Endothelial cell of umbilical vein (primary cell): ENCODE measurements around the gene PLBD2. TPM values are rescaled to one million over a fixed set of nuclear protein-coding genes. Genes with fewer than 3 reads are reported as not detected.

Source experiments
- BruUV-seq: library from RNA; stranded (reverse); fragments of 400-500 nt; replicated peaks from 2 replicates; lab custom pipeline; 2021; lab: Mats Ljungman, UMichigan
- CTCF ChIA-PET: fragments of 300-600, 350-600 bp; sonication (Branson Sonifier 250); formaldehyde crosslinking; loops from one replicate; lab custom pipeline; 2021; ENCODE audit warnings: antibody characterized with exemption, inconsistent platforms; lab: Charles Lee
- POLR2A ChIA-PET: fragments of 300-600, 350-600 bp; sonication (Branson Sonifier 250); formaldehyde crosslinking; loops from one replicate; lab custom pipeline; 2021; ENCODE audit warnings: antibody characterized with exemption, inconsistent platforms; lab: Charles Lee
- DNase-seq: peaks from one replicate; pipeline ENCODE4 v3.0.0-alpha.2; 2011; ENCODE audit warnings: low read depth, low spot score
- FAIRE-seq: peaks from 2 replicates; lab custom pipeline; 2011; peaks lifted over from hg19 to GRCh38; lab: Jason Lieb, UNC
- H2AFZ ChIP-seq: 2 replicates; pipeline ENCODE4 v1.6.0; 2012; ENCODE audit warnings: low read depth, low read length, control low read depth, inconsistent platforms
- H3K27ac ChIP-seq: 2 replicates; pipeline ENCODE4 v1.5.1; 2011; ENCODE audit warnings: low read depth, mild to moderate bottlenecking, control low read depth, low read length, moderate library complexity; ENCODE audit not compliant: insufficient read depth
- H3K27me3 ChIP-seq, 2 experiments: 2 replicates each; pipeline versions ENCODE4 v1.6.0 to v1.6.1; 2011; ENCODE audit warnings: low read length in 2 of 2, mixed read lengths in 1 of 2; ENCODE audit not compliant: control insufficient read depth in 2 of 2, insufficient read depth in 2 of 2
- H3K36me3 ChIP-seq, 2 experiments: 2 replicates in 1 of 2; 3 replicates in 1 of 2; pipeline ENCODE4 v1.5.1; 2011; ENCODE audit warnings: low read length in 2 of 2, mild to moderate bottlenecking in 1 of 2, moderate library complexity in 1 of 2; ENCODE audit not compliant: control insufficient read depth in 2 of 2, insufficient read depth in 2 of 2; ENCODE audit errors: extremely low read depth in 1 of 2
- H3K4me1 ChIP-seq: 3 replicates; pipeline ENCODE4 v1.5.1; 2011; ENCODE audit warnings: mild to moderate bottlenecking, low read length; ENCODE audit not compliant: control insufficient read depth, insufficient read depth; ENCODE audit errors: extremely low read depth
- H3K4me2 ChIP-seq: 2 replicates; pipeline ENCODE4 v1.6.1; 2011; ENCODE audit warnings: low read length, control low read depth, mixed read lengths; ENCODE audit not compliant: insufficient read depth
- H3K4me3 ChIP-seq, 3 experiments: fragments of 200-600 bp in 1 of 3; sonication (generic), shearing (Covaris generic) in 1 of 3; replicated peaks in 1 of 3; 2 replicates each; pipeline ENCODE4 v1.5.1; 2011 to 2016; ENCODE audit warnings: control low read depth in 3 of 3, low read length in 3 of 3, mild to moderate bottlenecking in 2 of 3, inconsistent platforms in 1 of 3, low read depth in 1 of 3, moderate library complexity in 1 of 3; ENCODE audit not compliant: insufficient read depth in 1 of 3
- H3K79me2 ChIP-seq: 2 replicates; pipeline ENCODE4 v1.6.0; 2012; ENCODE audit warnings: low read length, inconsistent platforms; ENCODE audit not compliant: control insufficient read depth, insufficient read depth
- H3K9ac ChIP-seq: replicated peaks from 2 replicates; pipeline ENCODE3; 2011; ENCODE audit warnings: low read length, control low read depth; ENCODE audit not compliant: insufficient read depth; ENCODE audit errors: extremely low read depth
- H3K9me1 ChIP-seq: replicated peaks from 3 replicates; pipeline ENCODE4 v1.6.0; 2011; ENCODE audit warnings: mild to moderate bottlenecking, low read length; ENCODE audit not compliant: control insufficient read depth, insufficient read depth; ENCODE audit errors: extremely low read depth
- H3K9me3 ChIP-seq: replicated peaks from 2 replicates; pipeline ENCODE4 v1.5.1; 2012; ENCODE audit warnings: low read length, inconsistent platforms; ENCODE audit not compliant: control insufficient read depth, insufficient read depth
- H4K20me1 ChIP-seq: replicated peaks from 2 replicates; pipeline ENCODE3; 2011; ENCODE audit warnings: mild to moderate bottlenecking, low read length; ENCODE audit not compliant: control insufficient read depth, insufficient read depth; ENCODE audit errors: extremely low read depth
- CTCF ChIP-seq, 2 donors: IDR thresholded peaks; 1 replicate in 1 of 2; 2 replicates in 1 of 2; pipeline ENCODE4 v1.5.1; 2011; ENCODE audit warnings: low read length in 2 of 2, mild to moderate bottlenecking in 2 of 2, moderate library complexity in 2 of 2, control low read depth in 1 of 2, inconsistent platforms in 1 of 2, low read depth in 1 of 2; ENCODE audit not compliant: insufficient read depth in 1 of 2; ENCODE audit errors: extremely low read depth in 1 of 2
- EZH2 ChIP-seq: IDR thresholded peaks from 2 replicates; pipeline ENCODE4 v1.6.1; 2012; ENCODE audit warnings: borderline replicate concordance, low read depth, mild to moderate bottlenecking, moderate library complexity, low read length, inconsistent platforms; ENCODE audit not compliant: severe bottlenecking
- FOS ChIP-seq: IDR thresholded peaks from 2 replicates; pipeline ENCODE4 v1.6.1; 2011; ENCODE audit warnings: mild to moderate bottlenecking, low read length, moderate library complexity, borderline replicate concordance; ENCODE audit not compliant: insufficient read depth
- GATA2 ChIP-seq: IDR thresholded peaks from 2 replicates; pipeline ENCODE4 v1.7.0; 2011; ENCODE audit warnings: low read depth, mild to moderate bottlenecking, moderate library complexity, mixed read lengths, low read length; ENCODE audit not compliant: insufficient read length, insufficient read depth
- JUN ChIP-seq: IDR thresholded peaks from 2 replicates; pipeline ENCODE4 v1.6.1; 2011; ENCODE audit warnings: borderline replicate concordance, low read depth; ENCODE audit not compliant: insufficient read length, insufficient read depth
- MAX ChIP-seq: IDR thresholded peaks from 2 replicates; pipeline ENCODE4 v1.6.1; 2011; ENCODE audit not compliant: insufficient read depth, insufficient read length
- MYC ChIP-seq: IDR thresholded peaks from one replicate; pipeline ENCODE4 v1.6.1; 2011; ENCODE audit warnings: mild to moderate bottlenecking, low read depth, low read length
- POLR2A ChIP-seq: IDR thresholded peaks from 2 replicates; pipeline ENCODE4 v1.6.1; 2012; ENCODE audit warnings: low read depth, mild to moderate bottlenecking, control low read depth, low read length
- POLR2AphosphoS5 ChIP-seq: IDR thresholded peaks from 2 replicates; pipeline ENCODE4 v1.6.1; 2012; ENCODE audit warnings: low read depth, mild to moderate bottlenecking, control low read depth, low read length, moderate library complexity; ENCODE audit not compliant: insufficient read depth
- dilution Hi-C: fragments of 300-500 bp; cut with MboI; formaldehyde crosslinking; loops from one replicate; pipeline ENCODE4 v1.15.0; 2019; ENCODE audit warnings: low sequenced_read_pairs; ENCODE audit not compliant: extremely low pct_ligation_motif_present
- intact Hi-C: fragments of 100-400 bp; cut with micrococcal nuclease; formaldehyde crosslinking; loops from one replicate; pipeline ENCODE4 v1.10.0; 2022
- polyA plus RNA-seq, 4 experiments: library from polyadenylated mRNA; depleted of rRNA in 3 of 4; stranded (reverse) in 3 of 4; unstranded in 1 of 4; fragments of >200 nt; gene quantifications; 2 replicates each; pipeline versions ENCODE4 v1.2.1 to v1.2.3, GENCODE V29; 2011 to 2012; ENCODE audit warnings: missing spikeins in 1 of 4
- total RNA-seq: library from RNA; stranded (reverse); gene quantifications from 2 replicates; pipeline ENCODE4 v1.2.3, GENCODE V29; 2021

PLBD2 gene
- total and polyA plus RNA-seq, 2 donors (not counting 3 experiments of a cell fraction or from before 2014, with no cell fraction given) = 24.4 to 46.8 TPM

DNA sequence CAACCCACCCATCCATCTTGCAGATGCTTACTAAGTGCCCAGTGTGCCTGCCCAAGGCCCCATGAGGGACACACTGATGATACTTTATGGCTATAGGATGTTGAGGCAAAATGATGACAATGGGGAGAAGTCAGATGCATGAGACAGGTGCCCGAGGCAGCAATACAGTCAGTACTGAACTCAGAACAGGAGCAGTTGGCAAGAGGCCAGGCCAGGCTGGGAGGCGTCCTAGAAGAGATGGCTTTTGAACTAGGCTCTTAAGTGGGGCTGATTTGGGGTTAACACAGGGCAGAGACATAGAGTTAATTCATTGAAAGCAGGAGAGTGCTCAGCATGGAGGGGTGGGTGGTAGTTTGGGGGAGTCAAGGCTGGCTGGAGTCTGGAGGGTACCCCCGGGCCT is 15.6 kb downstream of the PLBD2 start:
- TF ChIP-seq EZH2 = no peak
- TF ChIP-seq CTCF (IDR thresholded peaks at IDR 0.05; ENCODE audit: extremely low read depth in 1 of 2, insufficient read depth in 1 of 2, low read depth in 1 of 2, low read length in 2 of 2) = no peak
- TF ChIP-seq FOS = no peak
- no peak for TF ChIP-seq POLR2AphosphoS5
- no peak for TF ChIP-seq POLR2A
- no peak for TF ChIP-seq GATA2
- no peak for TF ChIP-seq JUN
- TF ChIP-seq MYC = no peak
- TF ChIP-seq MAX = no peak
- Histone ChIP-seq H3K4me2 (no peak overlapping the region), H3K79me2 (no peaks in the 10 kb centered on the region), H2AFZ (no peak overlapping the region), H3K36me3 (peaks cover 0 to 19% of the 10 kb centered on the region in 2 experiments), H3K9ac (no peak overlapping the region), H3K4me1 (no peaks in the 10 kb centered on the region), H3K9me3 (no peaks in the 10 kb centered on the region), H3K27me3 (no peaks in the 10 kb centered on the region), H3K27ac (no peak overlapping the region), H3K9me1 (no peaks in the 10 kb centered on the region), H3K4me3 (no peak overlapping the region), H4K20me1 (no peaks in the 10 kb centered on the region)
- DNase-seq (no peak), FAIRE-seq (no peak)
- BruUV-seq = no TSS peak
- dilution Hi-C loops (no loop called here), intact Hi-C loops (no loop called here)
- POLR2A ChIA-PET = no interaction called here
- CTCF ChIA-PET = no interaction called here
